Loucy (cell line): ENCODE results near the gene RHOA.
"Not testable (repeated sequence)": the region's sequence is repeated elsewhere in the genome, so short reads cannot be mapped to it uniquely, and the experiment has no call there.

Experiments used
- H2AFZ ChIP-seq: fragments of 200-600 bp; sonication (generic); 2 replicates; pipeline ENCODE4 v1.6.0; 2016; ENCODE audit warnings: antibody characterized with exemption, mild to moderate bottlenecking, low read length, moderate library complexity
- H3F3A ChIP-seq: fragments of 200-600 bp; 2 replicates; pipeline ENCODE4 v1.6.0; 2016; ENCODE audit warnings: antibody characterized with exemption, low read depth, mild to moderate bottlenecking
- H3K27me3 ChIP-seq: fragments of 200-600 bp; sonication (generic); 2 replicates; pipeline ENCODE4 v1.6.1; 2014; ENCODE audit warnings: low read length, mild to moderate bottlenecking; ENCODE audit not compliant: insufficient read depth, poor library complexity, severe bottlenecking
- H3K36me3 ChIP-seq: fragments of 200-600 bp; sonication (generic); 2 replicates; pipeline ENCODE4 v1.6.1; 2016; ENCODE audit warnings: low read length; ENCODE audit not compliant: insufficient read depth
- H3K4me1 ChIP-seq: fragments of 200-600 bp; sonication (generic); 2 replicates; pipeline ENCODE4 v1.5.1; 2014; ENCODE audit warnings: low read length, mild to moderate bottlenecking; ENCODE audit not compliant: insufficient read depth, poor library complexity, severe bottlenecking
- H3K4me2 ChIP-seq: fragments of 200-600 bp; sonication (generic); 2 replicates; pipeline ENCODE4 v1.6.0; 2014; ENCODE audit warnings: antibody characterized with exemption, low read length, low read depth, mild to moderate bottlenecking; ENCODE audit not compliant: poor library complexity, severe bottlenecking
- H3K4me3 ChIP-seq: fragments of 200-600 bp; sonication (generic); 2 replicates; pipeline ENCODE4 v1.5.1; 2014; ENCODE audit warnings: low read length, mild to moderate bottlenecking, mixed read lengths; ENCODE audit not compliant: poor library complexity, severe bottlenecking
- H3K79me2 ChIP-seq: fragments of 200-600 bp; sonication (generic); 2 replicates; pipeline ENCODE4 v1.6.1; 2014; ENCODE audit warnings: low read length; ENCODE audit not compliant: insufficient read depth
- H3K9ac ChIP-seq: fragments of 200-600 bp; sonication (generic); 2 replicates; pipeline ENCODE4 v1.6.0; 2014; ENCODE audit warnings: mild to moderate bottlenecking, low read depth, low read length, moderate library complexity; ENCODE audit not compliant: poor library complexity, severe bottlenecking
- H3K9me2 ChIP-seq: fragments of 200-600 bp; sonication (generic); replicated peaks from 2 replicates; pipeline ENCODE4 v1.6.1; 2016; ENCODE audit warnings: low read depth, low read length, mixed read lengths
- H3K9me3 ChIP-seq: fragments of 200-600 bp; sonication (generic); 2 replicates; pipeline ENCODE4 v1.6.1; 2014; ENCODE audit warnings: mild to moderate bottlenecking, antibody characterized with exemption, low read length, low read depth; ENCODE audit not compliant: insufficient read depth
- H4K20me1 ChIP-seq: fragments of 200-600 bp; sonication (generic); 2 replicates; pipeline ENCODE4 v1.6.0; 2014; ENCODE audit warnings: antibody characterized with exemption, low read length, mild to moderate bottlenecking; ENCODE audit not compliant: insufficient read depth, poor library complexity, severe bottlenecking
- EZH2phosphoT487 ChIP-seq: fragments of 200-600 bp; IDR thresholded peaks from 2 replicates; pipeline ENCODE4 v1.6.1; 2018; ENCODE audit warnings: antibody characterized with exemption, mild to moderate bottlenecking, moderate library complexity, borderline replicate concordance
- TF ChIP-seq, protein P1 (sequence below): fragments of 200-600 bp; sonication (generic); conservative IDR thresholded peaks from 2 replicates; pipeline ENCODE4 v1.5.1; 2014; ENCODE audit warnings: mild to moderate bottlenecking, antibody characterized with exemption, low read length

RHOA gene

DNA sequence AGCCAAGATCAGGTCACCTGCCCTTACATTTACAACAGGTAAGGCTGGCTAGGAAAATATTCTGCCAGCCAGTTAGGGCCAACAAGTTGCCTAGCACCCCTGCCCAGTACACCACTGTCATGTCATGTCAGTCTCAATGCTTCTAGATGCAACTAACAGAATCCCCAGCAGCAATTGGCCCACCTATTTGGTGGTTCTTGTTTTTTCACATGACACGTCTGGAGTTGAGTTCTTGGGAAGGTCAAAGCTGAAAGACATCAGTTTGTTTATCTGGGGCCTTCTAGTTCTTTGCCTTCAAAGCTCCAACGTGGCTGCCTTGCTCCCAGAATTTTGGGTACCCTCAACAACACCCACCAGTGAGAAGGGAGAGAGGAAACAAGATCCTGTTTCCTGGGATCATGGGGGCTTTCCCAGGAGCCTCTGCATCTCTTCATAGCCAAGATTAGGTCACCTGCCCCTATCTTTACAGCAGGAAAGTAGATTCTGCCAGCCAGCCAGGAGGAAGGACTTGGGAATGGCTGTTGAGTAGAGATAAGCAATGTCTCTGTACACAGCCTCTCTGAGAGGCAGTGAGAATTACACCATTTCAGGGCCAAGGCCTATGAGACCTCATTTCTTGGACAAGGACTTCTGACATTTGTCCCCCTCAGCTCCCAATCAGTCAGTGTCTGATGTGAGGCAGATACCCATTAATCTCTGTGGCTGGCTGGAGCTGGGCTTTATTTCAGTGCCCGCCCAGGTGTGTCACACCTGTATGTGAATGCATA, 62.2 kb downstream of the RHOA start:
- no peaks in the 10 kb centered on the region for H3F3A ChIP-seq
- no peaks in the 10 kb centered on the region for H3K79me2 ChIP-seq
- no peak overlapping the region for H3K9ac ChIP-seq
- H3K4me1 ChIP-seq = peaks cover 11% of the 10 kb centered on the region
- no peaks in the 10 kb centered on the region for H3K36me3 ChIP-seq
- H3K4me3 ChIP-seq = no peak overlapping the region
- no peak for TF ChIP-seq EZH2phosphoT487
- TF ChIP-seq, protein P1, sequence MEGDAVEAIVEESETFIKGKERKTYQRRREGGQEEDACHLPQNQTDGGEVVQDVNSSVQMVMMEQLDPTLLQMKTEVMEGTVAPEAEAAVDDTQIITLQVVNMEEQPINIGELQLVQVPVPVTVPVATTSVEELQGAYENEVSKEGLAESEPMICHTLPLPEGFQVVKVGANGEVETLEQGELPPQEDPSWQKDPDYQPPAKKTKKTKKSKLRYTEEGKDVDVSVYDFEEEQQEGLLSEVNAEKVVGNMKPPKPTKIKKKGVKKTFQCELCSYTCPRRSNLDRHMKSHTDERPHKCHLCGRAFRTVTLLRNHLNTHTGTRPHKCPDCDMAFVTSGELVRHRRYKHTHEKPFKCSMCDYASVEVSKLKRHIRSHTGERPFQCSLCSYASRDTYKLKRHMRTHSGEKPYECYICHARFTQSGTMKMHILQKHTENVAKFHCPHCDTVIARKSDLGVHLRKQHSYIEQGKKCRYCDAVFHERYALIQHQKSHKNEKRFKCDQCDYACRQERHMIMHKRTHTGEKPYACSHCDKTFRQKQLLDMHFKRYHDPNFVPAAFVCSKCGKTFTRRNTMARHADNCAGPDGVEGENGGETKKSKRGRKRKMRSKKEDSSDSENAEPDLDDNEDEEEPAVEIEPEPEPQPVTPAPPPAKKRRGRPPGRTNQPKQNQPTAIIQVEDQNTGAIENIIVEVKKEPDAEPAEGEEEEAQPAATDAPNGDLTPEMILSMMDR = no peak
- no peak overlapping the region for H2AFZ ChIP-seq
- no peaks in the 10 kb centered on the region for H3K27me3 ChIP-seq
- no peaks in the 10 kb centered on the region for H4K20me1 ChIP-seq
- H3K9me2 ChIP-seq = no peaks in the 10 kb centered on the region
- no peaks in the 10 kb centered on the region for H3K9me3 ChIP-seq
- no peak overlapping the region for H3K4me2 ChIP-seq

DNA sequence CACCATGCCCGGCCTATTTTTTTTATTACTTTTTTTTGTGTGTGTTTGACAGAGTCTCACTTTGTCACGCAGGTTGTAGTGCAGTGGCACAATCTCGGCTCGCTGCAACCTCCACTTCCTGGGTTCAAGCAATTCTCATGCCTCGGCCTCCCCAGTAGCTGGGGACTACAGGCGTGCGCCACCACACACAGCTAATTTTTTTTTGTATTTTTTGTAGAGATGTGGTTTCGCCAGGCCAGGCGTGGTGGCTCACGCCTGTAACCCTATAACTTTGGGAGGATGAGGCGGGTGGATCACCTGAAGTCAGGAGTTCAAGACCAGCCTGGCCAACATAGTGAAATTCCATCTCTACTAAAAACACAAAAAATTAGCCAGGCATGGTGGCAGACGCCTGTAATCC, 63.4 kb downstream of the RHOA start:
- not testable (repeated sequence) for H3K79me2 ChIP-seq, H3K36me3 ChIP-seq, H3K4me2 ChIP-seq, H2AFZ ChIP-seq, H4K20me1 ChIP-seq, H3K4me3 ChIP-seq, H3K27me3 ChIP-seq, H3K9me2 ChIP-seq, H3K9ac ChIP-seq, H3K9me3 ChIP-seq, H3F3A ChIP-seq
- H3K4me1 ChIP-seq = peaks cover 11% of the 10 kb centered on the region

DNA sequence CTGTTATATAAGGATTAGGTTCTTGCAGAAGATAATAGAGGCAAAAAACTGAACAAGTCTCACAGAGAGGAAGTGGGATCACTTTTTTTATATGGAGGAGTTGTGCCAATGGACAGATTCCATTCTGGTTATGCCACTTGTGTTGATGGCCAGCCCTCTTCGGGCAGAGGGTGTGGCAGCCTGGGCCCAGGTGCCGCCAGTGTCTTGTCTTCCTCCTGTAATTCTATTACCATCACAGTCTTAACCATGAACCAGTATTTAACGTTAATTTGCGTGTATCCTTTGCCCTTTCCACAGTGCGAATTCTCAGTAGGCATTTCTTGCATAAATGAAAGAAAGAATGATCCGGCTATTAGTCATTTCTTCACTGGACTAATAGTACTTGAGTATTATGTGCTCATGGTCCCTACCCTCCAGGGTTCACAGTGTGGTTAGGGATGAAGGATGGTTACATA, 65.0 kb downstream of the RHOA start:
- no peak overlapping the region for H2AFZ ChIP-seq
- no peak overlapping the region for H3K9ac ChIP-seq
- TF ChIP-seq, protein P1 = no peak
- TF ChIP-seq EZH2phosphoT487 = no peak
- no peak overlapping the region for H3K4me2 ChIP-seq
- no peaks in the 10 kb centered on the region for H3K27me3 ChIP-seq
- no peaks in the 10 kb centered on the region for H3K36me3 ChIP-seq
- no peaks in the 10 kb centered on the region for H3K9me3 ChIP-seq
- H3K79me2 ChIP-seq = no peaks in the 10 kb centered on the region
- no peaks in the 10 kb centered on the region for H3F3A ChIP-seq
- H4K20me1 ChIP-seq = no peaks in the 10 kb centered on the region
- no peak overlapping the region for H3K4me3 ChIP-seq
- no peaks in the 10 kb centered on the region for H3K9me2 ChIP-seq
- H3K4me1 ChIP-seq = peaks cover 13% of the 10 kb centered on the region

DNA sequence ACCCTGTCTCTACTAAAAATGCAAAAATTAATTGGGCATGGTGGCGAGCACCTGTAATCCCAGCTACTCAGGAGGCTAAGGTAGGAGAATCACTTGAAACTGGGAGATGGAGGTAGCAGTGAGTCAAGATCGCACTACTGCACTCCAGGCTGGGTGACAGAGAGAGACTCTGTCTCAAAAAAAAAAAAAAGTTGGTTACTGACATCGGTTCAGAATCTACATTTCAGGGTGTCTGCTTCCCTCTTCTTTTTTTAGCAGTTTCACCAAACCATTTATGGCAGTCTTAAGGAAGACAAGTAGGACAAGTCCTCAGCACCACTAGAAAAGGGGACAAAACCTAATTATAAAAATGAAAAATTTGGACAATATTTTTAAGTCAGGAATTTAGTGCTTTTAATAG, 68.6 kb downstream of the RHOA start:
- H3F3A ChIP-seq = peaks cover 3% of the 10 kb centered on the region; the same call in 1 of the 2 replicates

More for the DNA sequence above, 68.6 kb downstream of the RHOA start:
- Histone ChIP-seq H2AFZ (no peak overlapping the region), H3K9ac (no peak overlapping the region), H3K36me3 (no peaks in the 10 kb centered on the region), H3K9me2 (no peaks in the 10 kb centered on the region), H3K4me3 (no peak overlapping the region), H3K79me2 (peaks cover 16% of the 10 kb centered on the region), H3K4me1 (peaks cover 24% of the 10 kb centered on the region), H3K4me2 (no peak overlapping the region), H4K20me1 (no peaks in the 10 kb centered on the region), H3K9me3 (no peaks in the 10 kb centered on the region), H3K27me3 (no peaks in the 10 kb centered on the region)
- TF ChIP-seq, protein P1 = no peak
- no peak for TF ChIP-seq EZH2phosphoT487
